PFSK-1 (cell line): Measurements from ENCODE around the gene CCDC160.

Experiments
- FOXP2 ChIP-seq: optimal IDR thresholded peaks from 2 replicates; pipeline ENCODE3; 2011; ENCODE audit warnings: borderline replicate concordance, control low read depth, inconsistent platforms; ENCODE audit not compliant: insufficient read depth; ENCODE audit errors: extremely low read length, extremely low read depth
- POLR2AphosphoS5 ChIP-seq: IDR thresholded peaks from 2 replicates; pipeline ENCODE4 v1.6.1; 2012; ENCODE audit warnings: low read depth, mild to moderate bottlenecking, control low read depth, low read length, moderate library complexity
- SIN3A ChIP-seq: IDR thresholded peaks from 2 replicates; pipeline ENCODE4 v1.6.1; 2012; ENCODE audit warnings: mild to moderate bottlenecking, low read length, moderate library complexity, borderline replicate concordance; ENCODE audit not compliant: insufficient read depth
- TAF1 ChIP-seq: IDR thresholded peaks from 2 replicates; pipeline ENCODE4 v1.6.1; 2012; ENCODE audit warnings: low read length, control low read depth, borderline replicate concordance; ENCODE audit not compliant: insufficient read depth
- TF ChIP-seq, protein P1 (sequence below), 2 experiments: IDR thresholded peaks; 2 replicates each; pipeline versions ENCODE4 v1.6.1 to v1.8.0; 2011 to 2012; ENCODE audit warnings: low read depth in 2 of 2, low read length in 2 of 2, control low read depth in 1 of 2, inconsistent platforms in 1 of 2, mild to moderate bottlenecking in 1 of 2, moderate library complexity in 1 of 2; ENCODE audit not compliant: insufficient read depth in 1 of 2

Gene CCDC160

DNA sequence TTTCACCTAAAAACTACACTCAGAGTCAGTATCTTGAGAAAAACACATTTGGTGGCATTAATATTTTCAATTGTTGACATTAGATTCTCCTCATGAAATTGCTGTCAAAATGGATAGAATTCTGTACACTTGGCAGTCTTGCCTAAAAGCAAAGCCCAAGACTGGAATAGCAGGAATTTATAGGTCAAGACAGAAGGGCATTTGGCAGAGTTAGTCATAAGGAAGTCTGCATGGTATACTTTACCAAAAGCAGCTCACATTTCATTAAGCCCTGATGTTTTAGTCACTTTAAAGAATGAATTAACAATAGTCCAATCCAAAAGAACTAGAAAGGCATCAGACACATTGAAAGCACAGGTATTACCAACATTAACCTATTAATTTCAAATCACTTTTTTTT, 7.1 kb downstream of the CCDC160 start:
- no peak for TF ChIP-seq FOXP2
- no peak for TF ChIP-seq SIN3A
- TF ChIP-seq TAF1: no peak
- TF ChIP-seq, protein P1, sequence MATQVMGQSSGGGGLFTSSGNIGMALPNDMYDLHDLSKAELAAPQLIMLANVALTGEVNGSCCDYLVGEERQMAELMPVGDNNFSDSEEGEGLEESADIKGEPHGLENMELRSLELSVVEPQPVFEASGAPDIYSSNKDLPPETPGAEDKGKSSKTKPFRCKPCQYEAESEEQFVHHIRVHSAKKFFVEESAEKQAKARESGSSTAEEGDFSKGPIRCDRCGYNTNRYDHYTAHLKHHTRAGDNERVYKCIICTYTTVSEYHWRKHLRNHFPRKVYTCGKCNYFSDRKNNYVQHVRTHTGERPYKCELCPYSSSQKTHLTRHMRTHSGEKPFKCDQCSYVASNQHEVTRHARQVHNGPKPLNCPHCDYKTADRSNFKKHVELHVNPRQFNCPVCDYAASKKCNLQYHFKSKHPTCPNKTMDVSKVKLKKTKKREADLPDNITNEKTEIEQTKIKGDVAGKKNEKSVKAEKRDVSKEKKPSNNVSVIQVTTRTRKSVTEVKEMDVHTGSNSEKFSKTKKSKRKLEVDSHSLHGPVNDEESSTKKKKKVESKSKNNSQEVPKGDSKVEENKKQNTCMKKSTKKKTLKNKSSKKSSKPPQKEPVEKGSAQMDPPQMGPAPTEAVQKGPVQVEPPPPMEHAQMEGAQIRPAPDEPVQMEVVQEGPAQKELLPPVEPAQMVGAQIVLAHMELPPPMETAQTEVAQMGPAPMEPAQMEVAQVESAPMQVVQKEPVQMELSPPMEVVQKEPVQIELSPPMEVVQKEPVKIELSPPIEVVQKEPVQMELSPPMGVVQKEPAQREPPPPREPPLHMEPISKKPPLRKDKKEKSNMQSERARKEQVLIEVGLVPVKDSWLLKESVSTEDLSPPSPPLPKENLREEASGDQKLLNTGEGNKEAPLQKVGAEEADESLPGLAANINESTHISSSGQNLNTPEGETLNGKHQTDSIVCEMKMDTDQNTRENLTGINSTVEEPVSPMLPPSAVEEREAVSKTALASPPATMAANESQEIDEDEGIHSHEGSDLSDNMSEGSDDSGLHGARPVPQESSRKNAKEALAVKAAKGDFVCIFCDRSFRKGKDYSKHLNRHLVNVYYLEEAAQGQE (IDR thresholded peaks at IDR 0.05; ENCODE audit: insufficient read depth in 1 of 2, low read depth in 2 of 2, low read length in 2 of 2): no peak
- TF ChIP-seq POLR2AphosphoS5: no peak

DNA sequence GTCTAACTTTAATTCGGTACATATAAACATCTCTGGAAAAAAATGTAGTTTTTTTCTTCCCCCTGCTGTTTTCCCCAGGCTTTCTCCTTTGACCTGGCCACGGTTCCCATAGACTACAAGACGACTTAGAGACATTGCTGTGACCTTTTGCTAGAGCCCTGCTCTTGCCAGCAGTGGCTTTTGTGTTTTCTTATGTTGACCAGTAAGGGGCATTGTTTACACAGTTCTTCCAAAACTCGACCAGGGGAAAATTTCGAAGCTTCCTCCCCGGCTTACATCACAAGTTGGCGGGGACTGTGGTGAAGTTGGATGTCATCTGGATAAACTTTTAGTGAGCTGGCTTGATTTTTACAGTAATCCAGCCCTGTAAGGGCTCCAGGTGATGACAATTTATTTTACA, 9.3 kb downstream of the CCDC160 start:
- TF ChIP-seq POLR2AphosphoS5 (no peak), FOXP2 (no peak), TAF1 (no peak), SIN3A (no peak)
- TF ChIP-seq, protein P1 (IDR thresholded peaks at IDR 0.05; ENCODE audit: insufficient read depth in 1 of 2, low read depth in 2 of 2, low read length in 2 of 2): no peak

DNA sequence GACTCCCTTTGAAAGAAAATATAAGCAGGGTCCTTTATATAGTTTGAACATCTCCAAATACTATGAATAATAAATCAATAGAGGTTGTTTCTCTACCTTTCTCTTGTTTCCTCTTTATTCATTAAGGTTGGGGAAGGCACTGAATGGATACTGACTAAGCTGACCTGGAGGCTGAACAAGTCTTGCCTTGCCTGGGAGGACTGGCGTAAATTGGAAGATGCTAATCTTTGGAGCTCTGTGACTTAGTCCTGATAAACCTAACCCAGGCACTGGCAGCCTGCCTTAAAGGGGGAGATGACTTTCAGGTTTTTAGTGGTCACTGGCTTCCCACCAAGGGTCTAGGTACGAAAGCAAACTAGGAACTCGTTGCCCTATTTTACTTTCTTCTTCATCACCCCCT, 10.5 kb downstream of the CCDC160 start:
- TF ChIP-seq TAF1: no peak
- no peak for TF ChIP-seq SIN3A
- TF ChIP-seq POLR2AphosphoS5: no peak
- no peak for TF ChIP-seq FOXP2
- TF ChIP-seq, protein P1 (IDR thresholded peaks at IDR 0.05; ENCODE audit: insufficient read depth in 1 of 2, low read depth in 2 of 2, low read length in 2 of 2): no peak

DNA sequence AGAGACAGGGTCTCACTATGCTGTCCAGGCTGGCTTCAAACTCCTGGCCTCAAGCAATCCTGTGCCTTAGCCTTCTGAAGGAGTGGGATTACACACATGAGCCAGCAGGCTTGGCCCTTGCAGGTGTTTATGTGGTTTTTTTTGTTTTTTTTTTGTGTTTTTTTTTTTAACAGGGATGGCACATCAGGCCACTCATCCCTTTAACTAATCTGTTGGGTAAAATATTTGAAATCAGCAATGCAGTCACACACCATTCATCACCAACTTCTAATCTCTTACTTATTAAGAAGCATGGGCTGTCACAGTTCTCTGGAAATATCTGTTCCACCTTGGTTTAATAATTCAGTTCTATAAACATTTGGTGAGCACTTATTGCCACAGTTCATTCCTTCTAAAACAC, 12.3 kb downstream of the CCDC160 start:
- no peak for TF ChIP-seq FOXP2
- TF ChIP-seq, protein P1 (IDR thresholded peaks at IDR 0.05; ENCODE audit: insufficient read depth in 1 of 2, low read depth in 2 of 2, low read length in 2 of 2): no peak

DNA sequence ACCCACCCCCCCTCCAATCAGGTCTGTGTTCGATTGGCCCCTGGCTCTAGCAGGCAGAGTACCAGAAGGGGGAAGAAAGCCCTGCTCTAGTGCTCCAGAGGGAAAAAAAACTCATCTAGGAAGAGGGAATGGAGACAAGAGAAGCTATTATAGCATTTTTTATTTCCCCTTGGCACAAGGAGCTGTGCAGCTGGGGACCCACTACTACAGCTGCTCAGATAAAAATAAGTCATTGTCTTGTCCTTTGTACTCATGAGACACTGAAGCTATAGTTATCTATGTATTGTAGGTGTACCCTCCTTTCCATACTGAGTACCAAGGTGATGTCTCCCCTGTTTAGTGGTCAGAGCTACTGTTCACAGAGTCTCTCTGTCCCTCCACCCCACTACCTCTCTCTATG, 14.3 kb downstream of the CCDC160 start:
- no peak for TF ChIP-seq POLR2AphosphoS5
- no peak for TF ChIP-seq TAF1
- TF ChIP-seq, protein P1 (IDR thresholded peaks at IDR 0.05; ENCODE audit: insufficient read depth in 1 of 2, low read depth in 2 of 2, low read length in 2 of 2): no peak
- no peak for TF ChIP-seq SIN3A
- TF ChIP-seq FOXP2: no peak
